ENCODE results near the gene RGL2. TPM values are rescaled to one million over a fixed set of nuclear protein-coding genes. Genes with fewer than 3 reads are reported as not detected.
A peak's percentile ranks its signal among the peaks of the same experiment; 100 is the strongest.
"Not testable (repeated sequence)": the region's sequence is repeated elsewhere in the genome, so short reads cannot be mapped to it uniquely, and the experiment has no call there.

The RGL2 gene
- total RNA-seq, 1 experiment from 2014 or later = 48.8 TPM

GRCh38 chr6:33276581-33276863 lies 22.2 kb downstream of the RGL2 start:
- Histone ChIP-seq H3K27ac (ENCODE audit: low read depth, low read length, poor library complexity, severe bottlenecking) (peak overlapping the region; percentile 83), H3K27me3 (replicated peaks; ENCODE audit: insufficient read depth, low read depth, low read length, poor library complexity) (no peaks in the 10 kb centered on the region), H3K9me3 (ENCODE audit: low read depth, low read length, poor library complexity, severe bottlenecking) (no peaks in the 10 kb centered on the region), H3K4me1 (ENCODE audit: insufficient read depth, low read length, poor library complexity, severe bottlenecking) (peaks cover 40% of the 10 kb centered on the region), H3K4me3 (ENCODE audit: low read depth, low read length, poor library complexity, severe bottlenecking) (peak overlapping the region; percentile 56), H3K36me3 (ENCODE audit: insufficient read depth, low read length, poor library complexity, severe bottlenecking) (peaks cover 59% of the 10 kb centered on the region)
- no peak for TF ChIP-seq CTCF (conservative IDR thresholded peaks at IDR 0.05; ENCODE audit: low read depth, low read length)
- no peak for TF ChIP-seq EZH2 (IDR thresholded peaks at IDR 0.05; ENCODE audit: borderline replicate concordance, low read depth, low read length, poor library complexity, severe bottlenecking)
- POLR2A ChIA-PET (ENCODE audit: low non-redundant PET) = no interaction called here
- DNase-seq (ENCODE audit: low spot score) = no peak
- no TSS peak for BruUV-seq (replicated peaks)
- intact Hi-C loops (cut with micrococcal nuclease; ENCODE audit: unreplicated experiment) = no loop called here
- CTCF ChIA-PET = interaction anchor here (0.6 to 0.8 kb wide), 2 partner anchors 28 to 36 kb away, joined by 3 to 4 read pairs; no protein-coding TSS in a partner anchor

GRCh38 chr6:33275795-33276580 lies 22.8 kb downstream of the RGL2 start:
- BruUV-seq (replicated peaks); POLR2A ChIA-PET (ENCODE audit: low non-redundant PET); H3K27me3 ChIP-seq (replicated peaks; ENCODE audit: insufficient read depth, low read depth, low read length, poor library complexity); H3K9me3 ChIP-seq (ENCODE audit: low read depth, low read length, poor library complexity, severe bottlenecking); DNase-seq (ENCODE audit: low spot score); intact Hi-C loops (cut with micrococcal nuclease; ENCODE audit: unreplicated experiment): not testable (repeated sequence)
- Histone ChIP-seq H3K27ac (ENCODE audit: low read depth, low read length, poor library complexity, severe bottlenecking) (peak overlapping the region; percentile 99), H3K4me1 (ENCODE audit: insufficient read depth, low read length, poor library complexity, severe bottlenecking) (peaks cover 40% of the 10 kb centered on the region), H3K36me3 (ENCODE audit: insufficient read depth, low read length, poor library complexity, severe bottlenecking) (peaks cover 59% of the 10 kb centered on the region), H3K4me3 (ENCODE audit: low read depth, low read length, poor library complexity, severe bottlenecking) (peak overlapping the region; percentile 56)
- CTCF ChIA-PET = interaction anchor here (0.6 to 0.8 kb wide), 2 partner anchors 25 to 28 kb away, joined by 3 read pairs; no protein-coding TSS in a partner anchor

GRCh38 chr6:33273924-33274902 lies 24.5 kb downstream of the RGL2 start:
- no TSS peak for BruUV-seq (replicated peaks)
- H3K4me3 ChIP-seq (ENCODE audit: low read depth, low read length, poor library complexity, severe bottlenecking) = peak overlapping the region; percentile 68
- H3K36me3 ChIP-seq (ENCODE audit: insufficient read depth, low read length, poor library complexity, severe bottlenecking) = peaks cover 53% of the 10 kb centered on the region
- intact Hi-C loops (cut with micrococcal nuclease; ENCODE audit: unreplicated experiment) = no loop called here
- POLR2A ChIA-PET (ENCODE audit: low non-redundant PET) = no interaction called here
- no peak for TF ChIP-seq EZH2 (IDR thresholded peaks at IDR 0.05; ENCODE audit: borderline replicate concordance, low read depth, low read length, poor library complexity, severe bottlenecking)
- no peak for TF ChIP-seq CTCF (conservative IDR thresholded peaks at IDR 0.05; ENCODE audit: low read depth, low read length)
- H3K9me3 ChIP-seq (ENCODE audit: low read depth, low read length, poor library complexity, severe bottlenecking) = no peaks in the 10 kb centered on the region
- CTCF ChIA-PET = interaction anchor here (0.6 kb wide), 1 partner anchor 129 kb away, joined by 3 read pairs; no protein-coding TSS in a partner anchor
- no peaks in the 10 kb centered on the region for H3K27me3 ChIP-seq (replicated peaks; ENCODE audit: insufficient read depth, low read depth, low read length, poor library complexity)
- peaks cover 40% of the 10 kb centered on the region for H3K4me1 ChIP-seq (ENCODE audit: insufficient read depth, low read length, poor library complexity, severe bottlenecking)
- DNase-seq (ENCODE audit: low spot score) = no peak
- peak overlapping the region; percentile 99 for H3K27ac ChIP-seq (ENCODE audit: low read depth, low read length, poor library complexity, severe bottlenecking)
